Mucosa of descending colon (tissue), 3 donors: Measurements from ENCODE around the gene SMAD4. TPM values are rescaled to one million over a fixed set of nuclear protein-coding genes. Genes with fewer than 3 reads are reported as not detected.

Experiments used
- ATAC-seq: fragments of 200-7000 bp; cut with Tn5 transposase; one replicate; pipeline ENCODE4 v1.9.1; 2020; ENCODE audit warnings: mild to moderate bottlenecking, moderate library complexity
- DNase-seq, 3 donors: peaks; one replicate each; pipeline ENCODE4 v3.0.0-alpha.2; 2020
- H3K36me3 ChIP-seq: fragments of 200-600 bp; one replicate; pipeline ENCODE4 v1.8.0; 2021; ENCODE audit warnings: low read depth, mild to moderate bottlenecking
- H3K4me1 ChIP-seq: fragments of 200-600 bp; one replicate; pipeline ENCODE4 v1.8.0; 2021; ENCODE audit warnings: low read depth, mild to moderate bottlenecking
- H3K4me3 ChIP-seq: fragments of 200-600 bp; one replicate; pipeline ENCODE4 v1.8.0; 2021; ENCODE audit warnings: mild to moderate bottlenecking
- H3K9me3 ChIP-seq: fragments of 200-600 bp; one replicate; pipeline ENCODE4 v1.8.0; 2021; ENCODE audit warnings: mild to moderate bottlenecking
- CTCF ChIP-seq: fragments of 200-600 bp; IDR thresholded peaks from one replicate; pipeline ENCODE4 v1.8.0; 2022; ENCODE audit warnings: antibody characterized with exemption, mild to moderate bottlenecking
- intact Hi-C, 2 donors: fragments of 100-400 bp; cut with DNase I in 1 of 2; cut with micrococcal nuclease in 1 of 2; formaldehyde crosslinking; loops; one replicate each; pipeline versions ENCODE4 v1.11.0 to v1.11.1; 2022; cut with DNase I, micrococcal nuclease
- total RNA-seq, 3 donors: library from RNA; stranded (reverse); fragmentation: NEBNext Ultra II Directional in 2 of 3; extraction: Animal tissue kit (Norgen Biotek cat#: 25700) in 2 of 3; gene quantifications; one replicate each; pipeline versions ENCODE4 v1.2.1 to v1.2.4, GENCODE V29; 2021 to 2023
- donor health status: DM: no; HTN: no; CAD: no; lungs with moderate emphysema.
- donor health status: DM: no; HTN: no; CAD: no.
- donor health status: DM: no; HTN: yes; CAD: no.

The SMAD4 gene
- total RNA-seq, 3 donors from 2014 or later, result 78.7 to 131 (median 93.1) TPM

DNA sequence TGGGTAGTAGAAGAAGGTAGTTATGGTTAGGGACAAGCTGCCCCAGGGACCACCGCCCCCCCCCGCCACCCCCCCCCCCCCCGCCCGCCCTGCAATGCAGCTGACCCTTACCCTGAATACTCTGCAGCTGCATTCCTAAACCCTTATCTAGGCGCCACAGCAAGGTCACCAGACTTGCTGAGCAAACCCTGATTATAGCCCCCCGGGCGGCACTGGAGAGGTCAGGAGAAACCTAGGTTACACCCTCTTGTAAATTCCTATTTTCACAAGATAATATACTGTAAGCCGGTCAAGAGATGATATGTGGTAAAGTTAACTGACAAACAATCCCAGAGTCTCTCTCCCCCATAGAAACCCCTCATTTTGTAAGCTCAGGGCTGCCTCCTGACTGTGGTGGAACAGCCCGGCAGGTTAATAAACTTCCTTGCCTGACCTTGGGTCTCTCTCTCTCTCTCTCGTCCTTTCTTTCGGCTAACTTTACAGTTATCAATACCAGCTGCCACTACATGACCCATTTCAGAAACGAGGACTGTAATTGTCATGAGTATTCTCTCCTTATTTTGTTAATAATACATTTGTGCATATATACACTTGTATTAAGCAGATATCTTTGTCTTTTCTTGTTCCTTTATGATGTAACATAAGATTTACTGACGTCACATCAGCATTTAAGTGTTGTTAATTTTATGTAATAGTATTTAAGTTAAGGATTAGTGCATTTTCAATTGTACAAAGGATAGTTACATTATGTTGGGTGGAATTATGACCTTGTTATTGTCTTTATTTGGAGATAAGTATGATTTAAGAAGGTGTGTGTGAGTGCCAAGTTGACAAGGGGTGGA lies 22.8 kb upstream of the SMAD4 start:
- intact Hi-C loops, result no loop called here
- no peaks in the 10 kb centered on the region for H3K36me3 ChIP-seq
- ATAC-seq (no peak), DNase-seq (no peak)
- no peak overlapping the region for H3K4me3 ChIP-seq
- peaks cover 7% of the 10 kb centered on the region for H3K4me1 ChIP-seq
- no peaks in the 10 kb centered on the region for H3K9me3 ChIP-seq
- no peak for TF ChIP-seq CTCF

GRCh38 chr18:51007790-51008139 lies 22.2 kb upstream of the SMAD4 start:
- intact Hi-C loops, result no loop called here
- ATAC-seq (no peak), DNase-seq (no peak)
- H3K36me3 ChIP-seq, result no peaks in the 10 kb centered on the region
- peaks cover 7% of the 10 kb centered on the region for H3K4me1 ChIP-seq
- no peak overlapping the region for H3K4me3 ChIP-seq
- TF ChIP-seq CTCF, result no peak
- H3K9me3 ChIP-seq, result no peaks in the 10 kb centered on the region

GRCh38 chr18:51009072-51009471 lies 20.9 kb upstream of the SMAD4 start:
- Histone ChIP-seq H3K36me3 (no peaks in the 10 kb centered on the region), H3K9me3 (no peaks in the 10 kb centered on the region), H3K4me3 (no peak overlapping the region), H3K4me1 (peaks cover 7% of the 10 kb centered on the region)
- DNase-seq (no peak), ATAC-seq (peak; percentile 42)
- TF ChIP-seq CTCF, result no peak
- intact Hi-C loops, result no loop called here

- intact Hi-C loops, result no loop called here
- Histone ChIP-seq H3K4me3 (no peak overlapping the region), H3K36me3 (no peaks in the 10 kb centered on the region), H3K4me1 (peaks cover 7% of the 10 kb centered on the region), H3K9me3 (no peaks in the 10 kb centered on the region)
- ATAC-seq, result peak; percentile 50
- no peak for DNase-seq
- TF ChIP-seq CTCF, result no peak
Observed at GRCh38 chr18:51010218-51010617, 19.8 kb upstream of the SMAD4 start.

GRCh38 chr18:51011709-51012108 lies 18.3 kb upstream of the SMAD4 start:
- H3K4me1 ChIP-seq, result peaks cover 7% of the 10 kb centered on the region
- intact Hi-C loops, result no loop called here
- DNase-seq (peak in 1 of 3 donors; percentile 34), ATAC-seq (peak; percentile 80)
- H3K9me3 ChIP-seq, result no peaks in the 10 kb centered on the region
- H3K36me3 ChIP-seq, result no peaks in the 10 kb centered on the region
- H3K4me3 ChIP-seq, result no peak overlapping the region
- TF ChIP-seq CTCF, result no peak
